Measurements from ENCODE around the gene TANC1.

DNA sequence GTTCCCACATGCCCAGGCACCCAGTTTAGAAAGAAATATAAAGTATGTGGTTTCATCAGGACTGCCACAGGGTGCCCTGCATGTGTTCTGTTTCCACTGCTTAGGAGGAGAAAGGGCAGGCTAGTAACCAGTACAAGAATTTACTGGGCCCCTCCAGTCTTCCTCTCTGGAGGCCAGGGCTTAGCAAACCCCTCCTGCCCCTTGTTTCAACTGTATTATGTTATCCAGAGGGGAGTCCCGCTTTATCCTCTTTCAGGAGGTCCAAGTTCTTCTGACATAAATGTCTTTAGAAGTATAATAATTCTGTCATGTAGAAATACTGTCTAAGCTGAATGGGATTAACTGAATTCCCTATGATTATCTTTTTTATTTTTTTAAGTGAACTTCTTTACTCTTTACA is 185.9 kb downstream of the TANC1 start:
- no peak for TF ChIP-seq CTCF (IDR thresholded peaks at IDR 0.05)
- no peak for TF ChIP-seq POLR2A (IDR thresholded peaks at IDR 0.05)

Data from testis (tissue), 2 donors.